GM19240 (cell line): ENCODE data around the gene SEMA6B.

ENCODE experiments used
- DNase-seq: peaks from one replicate; pipeline ENCODE4 v3.0.0; 2011; ENCODE audit warnings: low spot score; ENCODE audit not compliant: insufficient read length

Gene SEMA6B

DNA sequence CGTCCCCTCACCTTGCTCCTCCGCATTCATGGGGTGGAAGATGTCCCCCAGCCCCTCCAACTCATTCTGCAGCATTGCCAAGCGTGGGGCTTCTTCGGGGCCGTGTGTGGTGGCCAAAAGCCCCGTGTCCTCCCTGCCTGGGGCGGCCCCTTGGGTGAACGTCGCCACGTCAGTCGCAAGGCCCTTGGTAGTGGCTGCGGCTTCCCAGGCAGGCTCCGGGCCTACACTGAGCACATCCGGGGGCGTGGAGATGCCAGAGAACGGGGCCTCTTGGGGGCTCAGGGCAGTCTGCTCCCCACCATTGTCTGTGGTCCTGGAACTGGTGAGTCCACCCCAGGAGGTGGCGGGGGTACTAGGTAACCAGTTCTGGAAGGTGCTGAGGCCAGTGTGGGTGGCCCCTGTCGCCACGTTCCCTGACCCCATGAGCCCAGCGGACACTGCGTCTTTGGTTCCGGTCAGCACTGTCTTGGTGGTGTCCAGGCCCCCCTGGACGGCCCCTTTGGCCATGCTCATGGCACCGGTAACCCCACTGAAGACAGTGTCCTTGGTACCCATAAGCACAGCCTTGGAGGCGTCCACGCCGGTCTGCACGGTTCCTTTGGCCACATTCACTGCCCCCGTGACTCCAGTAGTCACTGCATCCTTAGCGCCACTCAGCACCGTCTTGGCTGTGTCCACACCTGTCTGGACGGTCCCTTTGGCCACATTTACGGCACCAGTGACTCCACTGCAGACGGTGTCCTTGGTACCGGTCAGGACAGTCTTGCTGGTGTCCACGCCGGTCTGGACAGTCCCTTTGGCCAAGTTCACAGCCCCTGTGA is 48.8 kb downstream of the SEMA6B start:
- no peak for DNase-seq

DNA sequence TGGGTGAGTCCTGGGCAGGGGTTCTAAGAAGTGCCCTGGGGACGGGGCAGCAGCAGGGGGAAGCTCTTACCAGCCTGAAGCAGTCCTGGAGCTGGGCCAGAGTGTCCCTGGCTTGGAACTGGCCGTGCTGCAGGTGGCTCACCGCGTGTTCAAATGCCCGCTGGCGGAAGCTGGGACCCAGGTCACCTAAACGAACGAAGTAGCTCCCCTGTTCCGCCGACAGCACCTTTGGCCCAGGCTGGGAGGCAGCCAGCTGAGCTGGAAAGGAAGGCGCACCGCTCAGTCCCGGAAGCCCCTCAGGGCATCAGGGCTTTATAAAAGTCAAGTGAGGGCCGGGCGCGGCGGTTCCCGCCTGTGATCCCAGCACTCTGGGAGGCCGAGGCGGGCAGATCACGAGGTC is 50.8 kb downstream of the SEMA6B start:
- DNase-seq: no peak

- no peak for DNase-seq
These were observed 51.7 kb downstream of the SEMA6B start for GRCh38 chr19:4507804-4508203.

- no peak for DNase-seq
These were observed 52.4 kb downstream of the SEMA6B start for GRCh38 chr19:4507150-4507452.

DNA sequence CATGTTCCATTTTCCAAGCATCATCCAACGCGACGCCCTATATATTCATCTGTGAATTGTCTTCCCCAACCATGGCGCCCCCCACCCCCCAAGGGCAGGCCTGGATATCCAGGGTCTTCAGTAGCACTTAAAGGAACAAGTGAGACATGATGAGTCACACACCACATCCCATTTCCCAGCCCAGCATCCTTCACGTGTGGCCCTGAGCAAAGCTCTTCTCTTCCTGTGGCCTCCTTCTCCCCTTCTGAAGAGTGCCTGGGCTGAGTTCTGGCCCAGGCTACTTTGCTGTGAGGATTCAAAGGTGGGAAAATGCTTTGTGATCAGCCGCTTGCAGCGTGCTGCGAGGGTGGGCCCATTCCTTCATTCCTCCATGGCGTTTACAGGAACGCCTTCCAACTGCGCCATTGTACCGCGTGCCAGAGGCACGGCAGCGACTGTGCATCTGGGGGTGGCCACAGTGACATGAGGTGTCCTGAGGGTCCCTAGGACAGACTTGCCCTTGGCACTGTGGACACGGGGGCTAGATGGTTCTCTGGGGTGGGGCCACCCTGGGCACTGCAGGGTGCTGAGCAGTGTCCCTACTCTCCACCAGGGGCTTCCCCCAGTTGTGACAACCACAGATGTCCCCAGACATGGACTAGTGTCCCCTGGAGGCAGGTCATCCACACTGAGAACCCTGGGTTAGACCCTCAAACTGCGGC is 52.9 kb downstream of the SEMA6B start:
- DNase-seq: no peak

GRCh38 chr19:4505570-4506448 is 53.7 kb downstream of the SEMA6B start:
- DNase-seq: no peak

- no peak for DNase-seq
These were observed 54.5 kb downstream of the SEMA6B start for GRCh38 chr19:4504891-4505569.

DNA sequence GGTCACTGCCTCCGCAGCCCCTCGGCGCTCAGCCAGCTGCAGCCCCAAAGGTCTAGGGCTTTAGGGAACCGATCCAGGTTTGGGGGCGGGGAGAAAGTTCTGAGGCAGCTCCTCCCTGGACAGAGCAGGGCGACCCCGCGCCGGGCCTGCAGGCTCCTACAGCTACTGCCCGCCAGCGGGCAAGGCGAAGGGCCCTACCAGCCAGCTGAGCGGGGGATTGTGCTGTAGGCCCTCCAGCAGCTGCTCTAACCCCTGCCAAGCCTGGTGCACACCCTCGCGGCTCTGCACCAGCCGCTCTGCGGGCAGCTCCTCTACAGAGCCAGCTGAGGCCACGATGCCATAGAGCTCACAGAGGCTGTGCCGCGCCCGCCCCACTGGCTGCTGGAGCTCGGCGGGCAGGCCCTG is 55.2 kb downstream of the SEMA6B start:
- no peak for DNase-seq

- DNase-seq: no peak
These were observed 55.7 kb downstream of the SEMA6B start for GRCh38 chr19:4503825-4504170.

DNA sequence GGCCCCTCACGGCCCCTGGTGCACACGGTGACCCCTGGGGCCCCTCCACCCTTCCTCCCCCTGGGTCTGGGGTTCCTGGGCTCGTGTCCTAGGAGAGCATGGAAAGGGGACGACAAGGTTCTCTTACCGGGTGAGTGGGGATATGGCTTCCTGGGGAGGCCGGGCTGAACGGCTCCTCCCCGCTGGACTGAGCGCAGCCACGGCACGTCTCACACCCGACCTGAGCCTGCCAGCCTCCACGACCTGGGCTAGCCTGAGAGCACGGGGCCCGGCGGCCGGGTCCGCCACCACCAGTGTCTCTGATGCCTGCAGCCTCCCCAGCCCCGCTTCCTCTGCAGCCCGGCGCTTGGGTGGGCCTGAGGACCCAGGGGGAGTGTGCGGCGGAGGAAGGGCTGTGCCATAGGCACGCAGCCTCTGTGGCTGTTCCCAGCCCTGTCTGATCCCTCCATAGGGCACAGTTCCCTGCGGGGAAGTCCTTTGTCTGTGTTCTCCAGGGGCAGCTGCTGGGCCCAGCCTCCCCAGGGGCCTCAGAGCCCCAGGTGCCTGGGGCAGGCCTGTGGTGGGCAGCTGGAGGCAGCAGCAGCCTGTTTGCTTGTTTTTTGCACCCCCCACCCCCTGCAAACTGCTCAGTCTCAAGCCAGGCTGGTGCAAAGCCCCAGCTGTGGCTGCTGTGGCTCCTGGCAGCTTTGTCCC is 56.2 kb downstream of the SEMA6B start:
- DNase-seq: no peak

- DNase-seq: no peak
These were observed 57.0 kb downstream of the SEMA6B start for GRCh38 chr19:4502282-4503131.

GRCh38 chr19:4501691-4502090 is 57.8 kb downstream of the SEMA6B start:
- DNase-seq: no peak

DNA sequence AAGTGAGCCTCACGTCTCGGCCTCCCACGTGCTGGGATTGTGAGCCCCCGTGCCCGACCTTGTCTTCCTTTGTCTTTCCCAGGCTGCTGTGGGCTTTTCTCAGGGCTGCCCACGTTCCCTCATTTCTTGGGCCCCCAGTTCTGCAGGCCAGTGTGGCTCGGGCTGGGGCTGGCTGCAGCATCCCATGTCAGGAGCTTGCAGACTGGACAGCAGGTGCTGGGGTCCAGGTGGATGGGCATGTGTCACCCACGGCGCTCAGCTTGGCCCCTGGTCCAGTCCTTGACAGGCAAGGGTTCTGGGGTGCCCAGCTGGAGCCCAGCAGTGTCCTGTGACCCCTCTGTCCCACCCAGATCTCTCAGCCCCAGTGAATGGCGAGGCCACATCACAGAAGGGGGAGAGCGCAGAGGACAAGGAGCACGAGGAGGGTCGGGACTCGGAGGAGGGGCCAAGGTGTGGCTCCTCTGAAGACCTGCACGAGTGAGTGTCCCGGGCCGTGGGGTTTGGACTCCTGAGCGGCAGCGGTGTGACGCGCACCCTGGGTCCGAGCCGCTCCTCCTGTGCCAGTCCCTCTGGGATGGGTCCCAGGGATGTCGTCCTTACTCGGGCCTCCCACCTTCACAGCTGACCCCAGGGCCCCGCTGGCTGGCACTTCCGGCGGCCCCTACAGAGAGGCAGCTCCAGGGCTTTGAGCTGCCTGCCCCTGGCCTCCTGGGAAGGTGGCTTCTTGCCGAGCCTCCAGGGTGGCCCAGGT is 58.5 kb downstream of the SEMA6B start:
- DNase-seq: no peak

GRCh38 chr19:4499855-4500254 is 59.6 kb downstream of the SEMA6B start:
- no peak for DNase-seq

- DNase-seq: no peak
These were observed 60.2 kb downstream of the SEMA6B start for GRCh38 chr19:4499318-4499717.

GRCh38 chr19:4498694-4499093 is 60.8 kb downstream of the SEMA6B start:
- no peak for DNase-seq

DNA sequence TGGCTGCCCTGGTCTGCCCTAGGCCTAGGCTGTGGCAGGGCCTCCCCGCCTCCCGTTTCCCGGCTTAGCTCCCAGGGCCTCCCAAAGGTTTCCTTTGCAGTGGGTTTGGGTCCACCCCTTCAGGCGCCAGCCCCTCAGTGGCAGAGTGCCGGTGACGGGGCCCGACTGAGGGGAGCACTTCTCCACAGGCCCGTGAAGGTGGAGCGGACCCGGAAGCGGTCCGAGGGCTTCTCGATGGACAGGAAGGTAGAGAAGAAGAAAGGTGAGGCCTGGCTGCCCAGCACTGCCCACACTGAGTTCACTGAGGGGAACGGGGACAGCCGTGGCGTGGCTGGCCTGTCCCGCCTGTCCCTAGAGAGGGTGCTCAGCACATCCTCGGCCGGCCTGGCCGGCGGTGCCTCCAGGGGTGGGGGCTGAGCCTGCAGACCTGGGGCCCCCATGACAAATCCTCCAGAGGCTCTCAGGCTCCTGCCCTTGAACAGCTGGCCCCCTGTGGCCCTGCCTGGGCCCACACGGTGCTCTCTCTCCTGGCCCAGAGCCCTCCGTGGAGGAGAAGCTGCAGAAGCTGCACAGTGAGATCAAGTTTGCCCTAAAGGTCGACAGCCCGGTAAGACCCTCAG is 61.6 kb downstream of the SEMA6B start:
- DNase-seq: no peak

- DNase-seq: no peak
These were observed 63.2 kb downstream of the SEMA6B start for GRCh38 chr19:4496304-4496703.

- DNase-seq: no peak
These were observed 64.0 kb downstream of the SEMA6B start for GRCh38 chr19:4495471-4495870.
